ENCODE data around the gene GPC6.
A peak's percentile ranks its signal among the peaks of the same experiment; 100 is the strongest.

The GPC6 gene

GRCh38 chr13:93249364-93250306 lies 23.0 kb downstream of the GPC6 start:
- DNase-seq (ENCODE audit: low spot score) (peak; percentile 66), ATAC-seq (ENCODE audit: low read depth) (peak; percentile 86)
- peak overlapping the region; percentile 84 for H3K27ac ChIP-seq (ENCODE audit: poor library complexity, severe bottlenecking)

DNA sequence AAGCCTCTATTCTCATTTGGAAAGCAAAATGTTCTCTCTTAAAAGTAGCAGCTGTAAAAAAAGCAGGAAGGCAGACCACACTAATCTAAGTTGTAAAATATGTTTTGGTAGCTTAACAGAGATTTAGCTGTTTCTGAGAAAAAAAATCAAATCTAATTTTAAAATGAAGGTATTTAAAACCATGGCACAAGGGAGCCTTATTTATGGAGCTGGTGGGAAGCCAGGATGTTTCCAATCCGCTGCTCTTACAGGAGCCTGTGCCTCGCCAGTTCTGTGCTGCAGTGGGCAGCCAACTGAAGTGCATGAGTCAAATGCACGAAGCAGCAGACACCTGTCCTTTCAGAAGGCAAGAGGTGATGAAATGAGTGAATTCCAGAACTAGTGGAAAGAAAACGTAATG lies 28.2 kb downstream of the GPC6 start:
- ATAC-seq (ENCODE audit: low read depth): no peak
- TF ChIP-seq CTCF (IDR thresholded peaks at IDR 0.05; ENCODE audit: poor library complexity, severe bottlenecking): no peak

More at GRCh38 chr13:93249364-93250306, 23.0 kb downstream of the GPC6 start:
- Histone ChIP-seq H3K9me3 (ENCODE audit: severe bottlenecking) (peaks cover 2% of the 10 kb centered on the region), H3K4me1 (ENCODE audit: insufficient read depth, poor library complexity, severe bottlenecking) (peaks cover 22% of the 10 kb centered on the region), H3K4me3 (ENCODE audit: severe bottlenecking) (no peak overlapping the region), H3K27me3 (ENCODE audit: insufficient read depth, poor library complexity, severe bottlenecking) (no peaks in the 10 kb centered on the region), H3K36me3 (ENCODE audit: low read depth) (no peaks in the 10 kb centered on the region)
- no peak for TF ChIP-seq CTCF (IDR thresholded peaks at IDR 0.05; ENCODE audit: poor library complexity, severe bottlenecking)

GRCh38 chr13:93256998-93257397 lies 30.4 kb downstream of the GPC6 start:
- Histone ChIP-seq H3K9me3 (ENCODE audit: severe bottlenecking) (peaks cover 4% of the 10 kb centered on the region), H3K27me3 (ENCODE audit: insufficient read depth, poor library complexity, severe bottlenecking) (no peaks in the 10 kb centered on the region), H3K36me3 (ENCODE audit: low read depth) (no peaks in the 10 kb centered on the region), H3K4me1 (ENCODE audit: insufficient read depth, poor library complexity, severe bottlenecking) (peaks cover 24% of the 10 kb centered on the region), H3K27ac (ENCODE audit: poor library complexity, severe bottlenecking) (no peak overlapping the region), H3K4me3 (ENCODE audit: severe bottlenecking) (no peak overlapping the region)
- no peak for ATAC-seq (ENCODE audit: low read depth)
- no peak for TF ChIP-seq CTCF (IDR thresholded peaks at IDR 0.05; ENCODE audit: poor library complexity, severe bottlenecking)
- DNase-seq (ENCODE audit: low spot score): no peak

More for the DNA sequence above, 28.2 kb downstream of the GPC6 start:
- no peak overlapping the region for H3K27ac ChIP-seq (ENCODE audit: poor library complexity, severe bottlenecking)
- DNase-seq (ENCODE audit: low spot score): no peak
- peaks cover 5% of the 10 kb centered on the region for H3K4me1 ChIP-seq (ENCODE audit: insufficient read depth, poor library complexity, severe bottlenecking)
- H3K27me3 ChIP-seq (ENCODE audit: insufficient read depth, poor library complexity, severe bottlenecking): no peaks in the 10 kb centered on the region
- peaks cover 4% of the 10 kb centered on the region for H3K9me3 ChIP-seq (ENCODE audit: severe bottlenecking)
- H3K36me3 ChIP-seq (ENCODE audit: low read depth): no peaks in the 10 kb centered on the region
- H3K4me3 ChIP-seq (ENCODE audit: severe bottlenecking): no peak overlapping the region

GRCh38 chr13:93259527-93260080 lies 33.0 kb downstream of the GPC6 start:
- Histone ChIP-seq H3K27ac (ENCODE audit: poor library complexity, severe bottlenecking) (peak overlapping the region; percentile 88), H3K4me1 (ENCODE audit: insufficient read depth, poor library complexity, severe bottlenecking) (peaks cover 37% of the 10 kb centered on the region), H3K36me3 (ENCODE audit: low read depth) (no peaks in the 10 kb centered on the region), H3K27me3 (ENCODE audit: insufficient read depth, poor library complexity, severe bottlenecking) (no peaks in the 10 kb centered on the region), H3K9me3 (ENCODE audit: severe bottlenecking) (peaks cover 4% of the 10 kb centered on the region), H3K4me3 (ENCODE audit: severe bottlenecking) (no peak overlapping the region)
- DNase-seq (ENCODE audit: low spot score): no peak
- ATAC-seq (ENCODE audit: low read depth): no peak
- no peak for TF ChIP-seq CTCF (IDR thresholded peaks at IDR 0.05; ENCODE audit: poor library complexity, severe bottlenecking)
